Measurements from ENCODE around the gene GLYATL3.

GRCh38 chr6:49462927-49463611 is 36.7 kb upstream of the GLYATL3 start, which contains the start of the genes CENPQ and MMUT:
- no peak for TF ChIP-seq CTCF (IDR thresholded peaks at IDR 0.05 in 4 of 5, conservative IDR thresholded peaks at IDR 0.05 in 1 of 5)
- peak; percentile 75 to 80 for TF ChIP-seq POLR2A (IDR thresholded peaks at IDR 0.05)
